Measurements from ENCODE around the gene RASGEF1C.

Gene RASGEF1C

GRCh38 chr5:180157866-180158265, 51.1 kb downstream of the RASGEF1C start:
- no peak for DNase-seq

- no peak for DNase-seq
These were observed 52.9 kb downstream of the RASGEF1C start for GRCh38 chr5:180156141-180156540.

- no peak for DNase-seq
These were observed 53.6 kb downstream of the RASGEF1C start for GRCh38 chr5:180155365-180155926.

GRCh38 chr5:180154821-180155364, 54.1 kb downstream of the RASGEF1C start:
- no peak for DNase-seq

GRCh38 chr5:180153991-180154390, 55.0 kb downstream of the RASGEF1C start:
- DNase-seq: no peak

GRCh38 chr5:180153099-180153498, 55.9 kb downstream of the RASGEF1C start:
- DNase-seq: no peak

GRCh38 chr5:180143656-180144364, 65.2 kb downstream of the RASGEF1C start:
- DNase-seq: no peak

GRCh38 chr5:180142824-180143610, 66.0 kb downstream of the RASGEF1C start:
- no peak for DNase-seq

GRCh38 chr5:180142021-180142765, 66.8 kb downstream of the RASGEF1C start:
- DNase-seq: no peak

- no peak for DNase-seq
These were observed 67.8 kb downstream of the RASGEF1C start for GRCh38 chr5:180141068-180141660.

- no peak for DNase-seq
These were observed 68.4 kb downstream of the RASGEF1C start for GRCh38 chr5:180140571-180140970.

GRCh38 chr5:180140079-180140554, 68.9 kb downstream of the RASGEF1C start:
- no peak for DNase-seq

- no peak for DNase-seq
These were observed 69.3 kb downstream of the RASGEF1C start for GRCh38 chr5:180139731-180140055.

GRCh38 chr5:180138976-180139730, 69.9 kb downstream of the RASGEF1C start:
- no peak for DNase-seq

- DNase-seq: no peak
These were observed 70.6 kb downstream of the RASGEF1C start for GRCh38 chr5:180138214-180138975.

- no peak for DNase-seq
These were observed 71.4 kb downstream of the RASGEF1C start for GRCh38 chr5:180137401-180138213.

GRCh38 chr5:180136630-180137381, 72.2 kb downstream of the RASGEF1C start:
- DNase-seq: no peak

GRCh38 chr5:180135967-180136629, 72.9 kb downstream of the RASGEF1C start:
- no peak for DNase-seq
